K562 (cell line): ENCODE data around the gene TMEM25. TPM values are rescaled to one million over a fixed set of nuclear protein-coding genes. Genes with fewer than 3 reads are reported as not detected.

Source experiments
- CEBPB ChIP-seq: fragments of 450-650 bp; IDR thresholded peaks from 2 replicates; pipeline ENCODE4 v1.6.1; 2016; ENCODE audit warnings: missing genetic modification characterization, missing compliant biosample characterization
- E2F3 ChIP-seq: fragments of 250-450 bp; sonication (Bioruptor Pico); IDR thresholded peaks from 2 replicates; pipeline ENCODE4 v1.4.0; 2020; ENCODE audit warnings: mild to moderate bottlenecking
- JUN ChIP-seq, 2 experiments: sonication (generic) in 1 of 2; formaldehyde crosslinking in 1 of 2; IDR thresholded peaks; 2 replicates each; pipeline versions ENCODE4 v1.6.1 to v1.8.0; 2012 to 2022; ENCODE audit warnings: borderline replicate concordance in 2 of 2, mild to moderate bottlenecking in 2 of 2, improper control_type of control experiment in 1 of 2, low read depth in 1 of 2, low read length in 1 of 2, missing genetic modification reagents in 1 of 2
- NFIC ChIP-seq: fragments of 450-650 bp; IDR thresholded peaks from 2 replicates; pipeline ENCODE4 v1.6.1; 2017; ENCODE audit warnings: mild to moderate bottlenecking, inconsistent platforms
- SRSF3 ChIP-seq: fragments of 200-400 bp; formaldehyde crosslinking; IDR thresholded peaks from 2 replicates; pipeline ENCODE4 v1.6.1; 2016; ENCODE audit warnings: mild to moderate bottlenecking, low read length, moderate library complexity; ENCODE audit not compliant: insufficient read depth
- WHSC1 ChIP-seq: IDR thresholded peaks from one replicate; pipeline ENCODE4 v1.6.1; 2012; ENCODE audit warnings: low read length, control low read depth, inconsistent platforms
- ZNF347 ChIP-seq: fragments of 450-650 bp; formaldehyde crosslinking; IDR thresholded peaks from 2 replicates; pipeline ENCODE4 v1.4.0; 2020; ENCODE audit warnings: low read depth, mild to moderate bottlenecking, moderate library complexity
- ZNF609 ChIP-seq: sonication (generic); formaldehyde crosslinking; IDR thresholded peaks from 2 replicates; pipeline ENCODE4 v1.8.1; 2023; ENCODE audit warnings: missing genetic modification reagents, mild to moderate bottlenecking, borderline replicate concordance
- polyA plus RNA-seq, 8 experiments: library from polyadenylated mRNA; depleted of rRNA in 4 of 8; stranded (reverse) in 5 of 8; unstranded in 3 of 8; fragments of >200 nt; fragmentation: Nextera tagmentation in 2 of 8; fragmentation: Illumina TruSeq in 1 of 8; extraction: Ambion mirVana in 2 of 8; extraction: Trizol in 1 of 8; gene quantifications; 2 replicates each; pipeline versions ENCODE4 v1.2.1 to v1.2.3, GENCODE V29; 2011 to 2014; ENCODE audit warnings: inconsistent platforms in 1 of 8, missing spikeins in 1 of 8
- total RNA-seq, 7 experiments: library from RNA; depleted of rRNA in 6 of 7; stranded (reverse); fragments of >200 nt in 6 of 7; fragmentation: Illumina TruSeq in 2 of 7; extraction: Trizol in 2 of 7; gene quantifications; 2 replicates each; pipeline versions ENCODE4 v1.2.1 to v1.2.3, GENCODE V29; 2011 to 2021; ENCODE audit warnings: low replicate concordance in 1 of 7
- TF ChIP-seq, protein P1 (sequence below): sonication (generic); formaldehyde crosslinking; IDR thresholded peaks from 2 replicates; pipeline ENCODE4 v1.9.0; 2022; ENCODE audit warnings: mild to moderate bottlenecking, missing genetic modification reagents

TMEM25 gene
- total and polyA plus RNA-seq, 9 of the 15 experiments (the other 6 are each of a cell fraction or from before 2014, with no cell fraction given), result 0.34 to 3.8 (median 2.0) TPM

DNA sequence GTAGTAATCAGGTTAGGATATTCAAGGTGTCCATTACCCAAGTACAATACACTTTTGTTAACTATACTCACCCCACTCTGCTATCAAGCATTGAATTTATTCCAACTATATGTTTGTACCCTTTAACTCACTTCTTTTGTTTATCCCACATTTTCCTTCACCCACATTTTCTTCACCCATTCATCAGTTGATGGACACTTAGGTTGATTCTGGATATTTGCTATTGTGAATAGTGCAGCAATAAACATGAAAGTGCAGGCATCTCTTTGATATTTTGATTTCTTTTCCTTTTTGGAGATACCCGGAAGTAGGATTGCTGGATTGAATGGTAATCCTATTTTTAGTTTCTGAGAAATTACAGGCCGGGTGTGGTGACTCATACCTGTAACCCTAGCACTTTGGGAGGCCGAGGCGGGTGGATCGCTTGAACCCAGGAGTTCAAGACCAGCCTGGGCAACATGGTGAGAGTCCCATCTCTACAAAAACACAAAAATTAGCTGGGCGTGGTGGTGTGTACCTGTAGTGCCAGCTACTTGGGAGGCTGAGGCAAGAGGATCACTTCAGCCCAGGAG lies 6.5 kb downstream of the TMEM25 start (continued):
- TF ChIP-seq ZNF609 (CRISPR knock-in tag) (no peak), NFIC (no peak), JUN (IDR thresholded peaks at IDR 0.05; ENCODE audit: borderline replicate concordance, low read depth, low read length) (0 out of 2 replicates have a peak, but pooled peaks have one; percentile 44), JUN (CRISPR knock-in tag; IDR thresholded peaks at IDR 0.05; ENCODE audit: borderline replicate concordance) (no peak), E2F3 (CRISPR knock-in tag) (no peak), SRSF3 (no peak), ZNF347 (CRISPR knock-in tag) (no peak), CEBPB (tag) (no peak), WHSC1 (no peak)
- TF ChIP-seq, protein P1, sequence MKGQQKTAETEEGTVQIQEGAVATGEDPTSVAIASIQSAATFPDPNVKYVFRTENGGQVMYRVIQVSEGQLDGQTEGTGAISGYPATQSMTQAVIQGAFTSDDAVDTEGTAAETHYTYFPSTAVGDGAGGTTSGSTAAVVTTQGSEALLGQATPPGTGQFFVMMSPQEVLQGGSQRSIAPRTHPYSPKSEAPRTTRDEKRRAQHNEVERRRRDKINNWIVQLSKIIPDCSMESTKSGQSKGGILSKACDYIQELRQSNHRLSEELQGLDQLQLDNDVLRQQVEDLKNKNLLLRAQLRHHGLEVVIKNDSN (CRISPR knock-in tag), result no peak
- TF ChIP-seq, all 486 proteins: peak for 8
